DOHH2 (cell line): ENCODE measurements around the gene TRIM37.
"Not testable (repeated sequence)": the region's sequence is repeated elsewhere in the genome, so short reads cannot be mapped to it uniquely, and the experiment has no call there.

Experiments used
- H3F3A ChIP-seq: fragments of 200-600 bp; sonication (generic), shearing (Covaris generic); 2 replicates; pipeline ENCODE4 v1.6.0; 2016; ENCODE audit warnings: antibody characterized with exemption, mild to moderate bottlenecking; ENCODE audit not compliant: control insufficient read depth, insufficient read depth
- H3K27ac ChIP-seq: fragments of 200-600 bp; sonication (generic); 2 replicates; pipeline ENCODE4 v1.5.1; 2014; ENCODE audit warnings: low read depth, mild to moderate bottlenecking, low read length, moderate library complexity
- H3K27me3 ChIP-seq: fragments of 200-600 bp; sonication (generic); 2 replicates; pipeline ENCODE4 v1.6.1; 2014; ENCODE audit warnings: mild to moderate bottlenecking, low read length, mixed read lengths; ENCODE audit not compliant: control insufficient read depth
- H3K36me3 ChIP-seq: fragments of 200-600 bp; sonication (generic); 2 replicates; pipeline ENCODE4 v1.6.1; 2014; ENCODE audit warnings: mild to moderate bottlenecking, low read length, moderate library complexity, mixed read lengths; ENCODE audit not compliant: control insufficient read depth
- H3K4me1 ChIP-seq: fragments of 200-600 bp; sonication (generic); 2 replicates; pipeline ENCODE4 v1.6.1; 2014; ENCODE audit warnings: mild to moderate bottlenecking, low read length, mixed read lengths; ENCODE audit not compliant: control insufficient read depth
- H3K4me2 ChIP-seq: fragments of 200-600 bp; sonication (generic); 2 replicates; pipeline ENCODE4 v1.6.0; 2014; ENCODE audit warnings: mild to moderate bottlenecking, low read length, moderate library complexity
- H3K4me3 ChIP-seq: fragments of 200-600 bp; sonication (generic); 2 replicates; pipeline ENCODE4 v1.5.1; 2014; ENCODE audit warnings: mild to moderate bottlenecking, low read length, mixed read lengths
- H3K79me2 ChIP-seq: fragments of 200-600 bp; sonication (generic); 2 replicates; pipeline ENCODE4 v1.6.1; 2014; ENCODE audit warnings: mild to moderate bottlenecking, low read length, mixed read lengths; ENCODE audit not compliant: control insufficient read depth
- H3K9me2 ChIP-seq: fragments of 200-600 bp; sonication (generic); replicated peaks from 2 replicates; pipeline ENCODE4 v1.6.1; 2014; ENCODE audit warnings: mild to moderate bottlenecking, low read length, mixed read lengths; ENCODE audit not compliant: control insufficient read depth
- H3K9me3 ChIP-seq: fragments of 200-600 bp; sonication (generic); 2 replicates; pipeline ENCODE4 v1.6.1; 2014; ENCODE audit warnings: antibody characterized with exemption, low read length, mixed read lengths; ENCODE audit not compliant: control insufficient read depth, insufficient read depth
- H4K20me1 ChIP-seq: fragments of 200-600 bp; sonication (generic); 2 replicates; pipeline ENCODE4 v1.6.0; 2014; ENCODE audit warnings: low read depth, mild to moderate bottlenecking, antibody characterized with exemption, low read length, moderate library complexity; ENCODE audit not compliant: control insufficient read depth, insufficient read depth
- CTCF ChIP-seq: fragments of 200-600 bp; sonication (generic); IDR thresholded peaks from one replicate; pipeline ENCODE4 v1.5.1; 2014; ENCODE audit warnings: antibody characterized with exemption, mild to moderate bottlenecking, low read depth, low read length; ENCODE audit not compliant: poor library complexity, severe bottlenecking
- EZH2phosphoT487 ChIP-seq: fragments of 200-600 bp; sonication (generic); IDR thresholded peaks from 2 replicates; pipeline ENCODE4 v1.6.1; 2017; ENCODE audit warnings: borderline replicate concordance, mild to moderate bottlenecking, antibody characterized with exemption, low read length, moderate library complexity, mixed read lengths

The TRIM37 gene

DNA sequence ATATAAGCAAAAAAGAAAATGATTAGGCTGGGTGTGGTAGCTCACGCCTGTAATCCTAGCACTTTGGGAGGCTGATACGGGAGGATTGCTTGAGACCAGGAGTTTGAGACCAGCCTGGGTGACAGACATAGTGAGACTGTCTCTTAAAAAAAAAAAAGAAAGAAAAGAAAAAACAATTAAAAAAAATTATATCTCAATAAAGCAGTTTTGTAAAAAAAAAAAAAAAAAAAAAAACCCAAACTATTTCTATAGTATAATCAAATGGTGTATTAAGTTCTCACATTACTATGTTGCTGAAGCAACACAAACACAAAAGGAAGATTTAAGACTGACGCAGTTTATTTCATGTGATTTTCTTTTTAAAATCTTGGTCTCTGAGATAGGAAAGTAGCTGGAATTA is 140.5 kb downstream of the TRIM37 start:
- peaks cover 5% of the 10 kb centered on the region; the same call in 1 of the 2 replicates for H3K4me1 ChIP-seq
- no peaks in the 10 kb centered on the region for H4K20me1 ChIP-seq
- no peaks in the 10 kb centered on the region for H3K9me3 ChIP-seq
- no peaks in the 10 kb centered on the region for H3K27me3 ChIP-seq
- H3K27ac ChIP-seq: no peak overlapping the region
- H3K36me3 ChIP-seq: peaks cover 36% of the 10 kb centered on the region
- H3F3A ChIP-seq: no peaks in the 10 kb centered on the region
- no peaks in the 10 kb centered on the region for H3K9me2 ChIP-seq
- H3K79me2 ChIP-seq: 0 out of 2 replicates have a peak, but pooled peaks cover 3% of the 10 kb centered on the region
- TF ChIP-seq EZH2phosphoT487 (no peak), CTCF (no peak)
- H3K4me2 ChIP-seq: no peak overlapping the region
- H3K4me3 ChIP-seq: no peak overlapping the region

DNA sequence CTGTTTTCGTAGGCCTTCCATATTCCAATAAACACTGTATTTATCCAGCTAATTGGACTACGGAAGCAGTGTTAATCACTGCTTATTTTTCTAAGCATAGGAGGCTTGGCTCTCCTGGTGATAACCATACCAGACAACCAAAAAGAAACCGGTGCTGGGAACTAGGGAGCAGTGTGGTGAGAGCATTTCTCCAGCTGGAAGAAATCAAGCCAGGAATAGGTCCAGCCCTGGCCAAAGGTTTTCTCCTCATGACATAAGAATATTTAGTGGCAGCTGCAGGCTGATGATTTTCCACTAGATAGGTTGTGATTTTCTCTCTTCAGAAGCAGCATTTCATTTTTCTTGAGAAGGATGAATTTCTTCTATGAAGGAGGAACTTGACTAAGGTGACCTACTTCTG is 141.5 kb downstream of the TRIM37 start:
- no peaks in the 10 kb centered on the region for H3F3A ChIP-seq
- H3K4me1 ChIP-seq: peaks cover 5% of the 10 kb centered on the region; the same call in 1 of the 2 replicates
- H3K9me3 ChIP-seq: no peaks in the 10 kb centered on the region
- H3K9me2 ChIP-seq: no peaks in the 10 kb centered on the region
- peaks cover 29% of the 10 kb centered on the region for H3K36me3 ChIP-seq
- TF ChIP-seq EZH2phosphoT487 (no peak), CTCF (no peak)
- no peaks in the 10 kb centered on the region for H3K27me3 ChIP-seq
- H3K79me2 ChIP-seq: 0 out of 2 replicates have a peak, but pooled peaks cover 3% of the 10 kb centered on the region
- H3K4me2 ChIP-seq: no peak overlapping the region
- no peaks in the 10 kb centered on the region for H4K20me1 ChIP-seq
- H3K4me3 ChIP-seq: no peak overlapping the region
- H3K27ac ChIP-seq: no peak overlapping the region

DNA sequence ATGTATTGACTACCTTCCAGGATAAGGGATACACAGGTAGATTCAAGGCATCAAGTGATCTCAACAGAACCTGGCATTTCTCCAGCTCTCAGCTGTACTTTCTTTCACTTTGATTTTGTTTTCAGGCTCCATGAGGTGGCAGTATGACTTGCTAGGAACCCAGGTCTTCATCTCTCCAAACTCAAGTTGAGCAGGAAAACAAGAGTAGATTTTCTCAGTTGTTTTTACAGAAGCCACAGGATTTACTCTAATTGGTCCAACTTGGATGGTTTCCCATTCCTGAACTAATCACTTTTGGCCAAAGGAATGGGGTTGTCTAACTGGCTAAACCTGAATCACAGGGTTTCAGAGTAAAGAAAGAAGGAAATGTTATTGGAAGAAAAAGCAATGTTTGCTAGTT is 146.6 kb downstream of the TRIM37 start:
- no peak overlapping the region for H3K4me2 ChIP-seq

GRCh38 chr17:58957725-58958073 is 149.0 kb downstream of the TRIM37 start:
- H3K27ac ChIP-seq, H3K4me3 ChIP-seq, H4K20me1 ChIP-seq, H3F3A ChIP-seq, H3K27me3 ChIP-seq, H3K9me3 ChIP-seq, H3K4me2 ChIP-seq, H3K9me2 ChIP-seq: not testable (repeated sequence)
- H3K4me1 ChIP-seq: peaks cover 27% of the 10 kb centered on the region
- H3K36me3 ChIP-seq: peaks cover 28% of the 10 kb centered on the region
- H3K79me2 ChIP-seq: peaks cover 25% of the 10 kb centered on the region

More for the DNA sequence above, 146.6 kb downstream of the TRIM37 start:
- Histone ChIP-seq H3K4me1 (0 out of 2 replicates have a peak, but pooled peaks cover 8% of the 10 kb centered on the region), H3K4me3 (no peak overlapping the region), H3K36me3 (peaks cover 26% of the 10 kb centered on the region), H3K79me2 (peaks cover 14% of the 10 kb centered on the region; the same call in 1 of the 2 replicates), H3K9me2 (no peaks in the 10 kb centered on the region), H3K27ac (no peak overlapping the region), H4K20me1 (no peaks in the 10 kb centered on the region), H3K9me3 (no peaks in the 10 kb centered on the region), H3K27me3 (no peaks in the 10 kb centered on the region), H3F3A (no peaks in the 10 kb centered on the region; the same call in 1 of the 2 replicates)
- TF ChIP-seq EZH2phosphoT487 (no peak), CTCF (peak; percentile 26)
